Sigmoid colon (tissue), 7 donors: ENCODE results near the gene PRG3. TPM values are rescaled to one million over a fixed set of nuclear protein-coding genes. Genes with fewer than 3 reads are reported as not detected.

ENCODE experiments used
- DNase-seq: peaks from one replicate; pipeline ENCODE4 v3.0.0-alpha.2; 2019
- H3K27ac ChIP-seq, 4 donors: fragments of 200-600 bp; sonication (generic); one replicate each; pipeline ENCODE4 v1.5.1; 2016 to 2019; ENCODE audit warnings: mild to moderate bottlenecking in 1 of 4
- H3K27me3 ChIP-seq, 3 donors: fragments of 200-600 bp; sonication (generic); one replicate each; pipeline ENCODE4 v1.5.1; 2019; ENCODE audit warnings: mild to moderate bottlenecking in 1 of 3
- H3K36me3 ChIP-seq, 4 donors: fragments of 200-600 bp; sonication (generic); one replicate each; pipeline ENCODE4 v1.5.1; 2016 to 2019
- H3K4me1 ChIP-seq, 4 donors: fragments of 200-600 bp; sonication (generic); one replicate each; pipeline ENCODE4 v1.5.1; 2017 to 2019
- H3K4me3 ChIP-seq, 4 donors: fragments of 200-600 bp; sonication (generic); one replicate each; pipeline ENCODE4 v1.5.1; 2017 to 2019; ENCODE audit warnings: mild to moderate bottlenecking in 2 of 4, moderate library complexity in 1 of 4
- H3K9me3 ChIP-seq, 4 donors: fragments of 200-600 bp in 3 of 4; sonication (generic) in 3 of 4; one replicate each; pipeline versions ENCODE4 v1.5.1 to v1.6.1; 2013 to 2019
- EP300 ChIP-seq, 4 donors: sonication (generic); formaldehyde crosslinking; IDR thresholded peaks; one replicate each; pipeline ENCODE4 v1.6.1; 2017; ENCODE audit warnings: antibody characterized with exemption in 4 of 4
- POLR2A ChIP-seq, 2 donors: fragments of 450-650 bp; IDR thresholded peaks; one replicate each; pipeline ENCODE4 v1.6.1; 2016; ENCODE audit warnings: antibody characterized with exemption in 2 of 2, mild to moderate bottlenecking in 2 of 2, moderate library complexity in 2 of 2
- POLR2AphosphoS5 ChIP-seq, 4 donors: sonication (generic); formaldehyde crosslinking; IDR thresholded peaks; one replicate each; pipeline ENCODE4 v1.6.1; 2017; ENCODE audit warnings: antibody characterized with exemption in 4 of 4
- WGBS, 2 donors: extraction: QIAGEN DNeasy Blood & Tissue Kit; methylation state at CpG; one replicate each; pipeline ENCODE4 v1.1.7; 2013; 5-methylcytosine and 5-hydroxymethylcytosine counted together
- intact Hi-C: fragments of 100-400 bp; cut with DNase I; formaldehyde crosslinking; loops from one replicate; pipeline ENCODE4 v1.15.1; 2023
- polyA plus RNA-seq, 3 donors: library from polyadenylated mRNA; stranded (reverse); fragments of 200-250 nt; gene quantifications; one replicate each; pipeline ENCODE4 v1.2.3, GENCODE V29; 2013
- total RNA-seq, 4 donors: library from RNA; depleted of rRNA; stranded (reverse); fragments of >200 nt; gene quantifications; one replicate each; pipeline ENCODE4 v1.1.0, GENCODE V29; 2016
- TF ChIP-seq, protein P1 (sequence below), 4 experiments: fragments of 450-650 bp in 3 of 4; fragments of 200-600 bp in 1 of 4; IDR thresholded peaks; one replicate each; pipeline ENCODE4 v1.5.1; 2016 to 2019; ENCODE audit warnings: antibody characterized with exemption in 4 of 4, mild to moderate bottlenecking in 3 of 4, moderate library complexity in 2 of 4
- donor health status: healthy with polysubstance abuse.
- donor health status: Bipolar disorder and iron deficiency.
- donor health status: healthy.

The PRG3 gene
- total and polyA plus RNA-seq, 7 donors, result not detected

DNA sequence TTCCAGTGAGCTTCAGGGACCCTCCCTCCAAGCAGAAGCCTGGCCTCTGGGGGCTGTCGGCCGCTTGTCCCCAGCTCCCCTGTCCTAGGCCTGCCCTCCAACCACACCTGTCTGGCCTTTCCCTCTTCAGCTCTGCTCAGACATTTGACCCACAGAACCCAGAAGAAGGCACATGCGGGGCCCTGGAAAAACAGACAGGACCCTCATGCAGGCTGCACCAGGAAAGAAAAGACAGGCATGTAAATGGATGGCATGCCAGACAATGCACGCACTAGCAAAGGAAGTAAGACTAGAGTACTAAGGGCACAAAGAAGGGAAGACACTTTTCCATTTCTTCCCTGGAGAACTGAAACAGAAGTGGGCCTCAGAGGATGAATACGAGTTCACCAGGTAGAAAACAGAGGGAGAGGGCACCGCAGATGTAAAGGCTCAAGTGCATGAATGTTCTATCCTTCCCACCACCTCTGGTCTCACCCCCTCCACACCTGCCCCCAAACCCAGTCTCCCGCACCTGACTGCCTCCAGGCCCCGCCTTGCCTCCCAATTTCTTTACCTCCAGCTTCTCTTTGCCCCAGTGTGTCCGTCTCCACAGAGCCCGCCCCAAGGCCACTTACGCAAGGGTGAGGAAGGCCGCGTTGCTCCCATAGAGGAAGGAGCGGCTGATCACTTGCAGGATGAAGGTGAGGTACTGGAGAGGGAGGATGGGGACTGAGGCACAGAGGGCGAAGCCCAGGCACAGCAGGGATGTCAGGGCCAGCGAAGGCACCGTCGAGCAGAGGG is 28.6 kb upstream of the PRG3 start:
- intact Hi-C loops, result no loop called here
- no peak for DNase-seq
- WGBS, 2 donors, result 95 to 96% methylated on average over 18 of the region's 18 CpGs
- Histone ChIP-seq H3K9me3 (no peaks in the 10 kb centered on the region), H3K4me3 (no peak overlapping the region), H3K36me3 (peaks cover 9 to 78% (median 26%) of the 10 kb centered on the region in 4 donors), H3K4me1 (no peaks in the 10 kb centered on the region), H3K27ac (no peak overlapping the region), H3K27me3 (no peaks in the 10 kb centered on the region)
- TF ChIP-seq POLR2A (IDR thresholded peaks at IDR 0.05) (no peak), POLR2AphosphoS5 (IDR thresholded peaks at IDR 0.05) (no peak), EP300 (IDR thresholded peaks at IDR 0.05) (no peak)
- TF ChIP-seq, protein P1, sequence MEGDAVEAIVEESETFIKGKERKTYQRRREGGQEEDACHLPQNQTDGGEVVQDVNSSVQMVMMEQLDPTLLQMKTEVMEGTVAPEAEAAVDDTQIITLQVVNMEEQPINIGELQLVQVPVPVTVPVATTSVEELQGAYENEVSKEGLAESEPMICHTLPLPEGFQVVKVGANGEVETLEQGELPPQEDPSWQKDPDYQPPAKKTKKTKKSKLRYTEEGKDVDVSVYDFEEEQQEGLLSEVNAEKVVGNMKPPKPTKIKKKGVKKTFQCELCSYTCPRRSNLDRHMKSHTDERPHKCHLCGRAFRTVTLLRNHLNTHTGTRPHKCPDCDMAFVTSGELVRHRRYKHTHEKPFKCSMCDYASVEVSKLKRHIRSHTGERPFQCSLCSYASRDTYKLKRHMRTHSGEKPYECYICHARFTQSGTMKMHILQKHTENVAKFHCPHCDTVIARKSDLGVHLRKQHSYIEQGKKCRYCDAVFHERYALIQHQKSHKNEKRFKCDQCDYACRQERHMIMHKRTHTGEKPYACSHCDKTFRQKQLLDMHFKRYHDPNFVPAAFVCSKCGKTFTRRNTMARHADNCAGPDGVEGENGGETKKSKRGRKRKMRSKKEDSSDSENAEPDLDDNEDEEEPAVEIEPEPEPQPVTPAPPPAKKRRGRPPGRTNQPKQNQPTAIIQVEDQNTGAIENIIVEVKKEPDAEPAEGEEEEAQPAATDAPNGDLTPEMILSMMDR (IDR thresholded peaks at IDR 0.05), result no peak

DNA sequence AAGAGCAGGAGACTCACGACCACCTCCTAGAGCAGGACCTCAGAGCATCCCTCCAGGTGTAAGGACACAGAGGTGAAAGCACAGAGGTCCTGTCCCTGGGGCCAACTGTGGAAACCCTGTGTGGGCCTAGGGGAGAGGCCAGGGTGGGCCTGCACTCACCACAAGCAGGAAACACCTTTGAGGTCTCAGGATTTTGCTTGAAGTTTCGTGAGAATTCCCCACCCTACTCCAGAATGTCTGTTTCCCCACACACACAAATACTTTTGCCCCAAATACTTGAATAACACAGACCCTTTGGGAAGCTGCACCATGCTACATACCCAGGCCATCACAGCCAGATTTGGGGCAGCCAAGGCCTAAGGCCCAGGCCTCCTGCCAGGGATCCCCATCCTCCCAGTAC is 27.8 kb upstream of the PRG3 start:
- intact Hi-C loops, result no loop called here
- Histone ChIP-seq H3K27ac (no peak overlapping the region), H3K4me3 (no peak overlapping the region), H3K27me3 (no peaks in the 10 kb centered on the region), H3K9me3 (no peaks in the 10 kb centered on the region), H3K36me3 (peaks cover 5 to 71% (median 25%) of the 10 kb centered on the region in 4 donors), H3K4me1 (no peaks in the 10 kb centered on the region)
- WGBS, 2 donors, result 66 to 77% methylated on average over 2 of the region's 2 CpGs
- no peak for DNase-seq
- no peak for TF ChIP-seq EP300 (IDR thresholded peaks at IDR 0.05)
- TF ChIP-seq, protein P1 (IDR thresholded peaks at IDR 0.05), result no peak
- TF ChIP-seq POLR2AphosphoS5 (IDR thresholded peaks at IDR 0.05), result no peak
- TF ChIP-seq POLR2A (IDR thresholded peaks at IDR 0.05), result no peak

DNA sequence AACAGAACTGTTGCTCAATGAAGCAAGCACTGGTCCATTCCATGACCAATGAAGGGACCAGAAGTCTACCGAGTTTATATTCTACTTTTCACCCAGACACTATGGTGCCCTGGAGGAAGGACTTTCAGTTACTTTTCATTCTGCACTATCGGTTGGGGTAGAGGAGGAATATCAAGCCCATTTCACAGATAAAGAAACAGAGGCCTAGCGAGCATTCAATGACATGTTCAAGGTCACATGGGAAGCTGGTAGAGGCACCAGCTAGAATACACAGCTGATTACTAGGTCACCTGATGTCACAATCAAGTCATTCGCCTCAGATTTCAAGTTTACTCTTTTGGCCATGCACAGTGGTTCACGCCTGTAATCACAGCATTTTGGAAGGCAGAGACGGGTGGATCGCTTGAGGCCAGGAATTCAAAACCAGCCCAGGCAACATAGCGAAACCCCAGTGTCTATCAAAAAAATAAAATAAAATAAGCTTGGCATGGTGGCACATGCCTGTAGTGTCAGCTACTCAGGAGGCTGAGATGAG is 27.1 kb upstream of the PRG3 start:
- no peak overlapping the region for H3K4me3 ChIP-seq
- TF ChIP-seq POLR2A (IDR thresholded peaks at IDR 0.05), result no peak
- no peak for TF ChIP-seq POLR2AphosphoS5 (IDR thresholded peaks at IDR 0.05)
- TF ChIP-seq, protein P1 (IDR thresholded peaks at IDR 0.05), result no peak
- no peak for TF ChIP-seq EP300 (IDR thresholded peaks at IDR 0.05)
- no peaks in the 10 kb centered on the region for H3K4me1 ChIP-seq
- H3K27ac ChIP-seq, result peak overlapping the region in 1 of 4 donors; percentile 37
- intact Hi-C loops, result no loop called here
- H3K9me3 ChIP-seq, result no peaks in the 10 kb centered on the region
- DNase-seq, result no peak
- H3K36me3 ChIP-seq, result peaks cover 5 to 63% (median 23%) of the 10 kb centered on the region in 4 donors
- H3K27me3 ChIP-seq, result no peaks in the 10 kb centered on the region
- 94% methylated on average over 8 of the region's 8 CpGs for WGBS, 2 donors

DNA sequence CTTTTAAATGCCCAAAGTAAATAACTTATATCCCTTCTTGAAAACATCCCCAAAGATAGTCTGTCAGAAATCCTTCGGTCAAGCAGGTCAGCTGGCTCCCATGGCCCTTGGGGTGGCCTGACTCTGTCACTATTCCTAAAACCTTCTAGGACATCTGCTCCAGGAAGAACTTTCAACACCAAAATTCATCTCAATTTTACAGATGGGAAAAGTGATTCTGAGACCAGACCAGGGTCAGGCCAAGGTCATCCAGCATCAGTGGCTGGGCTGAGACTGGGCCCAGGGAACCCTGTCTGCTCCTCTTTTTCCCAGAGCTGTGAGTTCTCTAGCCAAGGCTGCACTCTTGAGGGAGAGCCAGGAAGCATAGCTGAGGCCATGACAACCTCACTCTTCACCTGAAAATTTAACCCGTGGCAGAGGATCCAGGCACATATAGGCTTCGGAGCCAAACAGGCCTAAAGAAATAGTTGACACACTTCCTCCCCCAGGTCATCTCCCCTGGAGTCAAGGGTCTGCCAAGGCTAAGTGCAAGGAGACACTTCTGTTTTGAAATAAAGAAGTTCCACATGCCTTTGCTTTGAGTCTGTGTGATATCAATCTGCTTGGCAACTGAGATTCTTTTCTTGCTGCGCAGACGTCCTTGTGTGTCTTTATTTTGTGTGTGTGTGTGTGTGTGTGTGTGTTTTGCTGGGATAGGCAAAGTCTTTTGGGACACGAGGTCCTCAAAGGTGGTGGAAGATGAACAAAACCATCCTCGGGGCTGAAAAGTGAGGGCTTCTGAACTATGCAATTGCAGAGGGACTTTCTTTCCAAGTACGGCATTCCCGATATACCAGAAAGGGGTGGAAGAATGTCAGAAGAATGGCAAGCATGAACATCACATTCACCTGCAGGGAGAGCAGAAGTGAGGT is 26.3 kb upstream of the PRG3 start:
- WGBS, 2 donors, result 87% methylated on average over 9 of the region's 9 CpGs
- intact Hi-C loops, result no loop called here
- Histone ChIP-seq H3K27ac (peak overlapping the region in 2 of 4 donors; percentile 1 to 37), H3K9me3 (no peaks in the 10 kb centered on the region), H3K4me1 (no peaks in the 10 kb centered on the region), H3K27me3 (no peaks in the 10 kb centered on the region), H3K4me3 (no peak overlapping the region), H3K36me3 (peaks cover 5 to 58% (median 23%) of the 10 kb centered on the region in 4 donors)
- DNase-seq, result no peak
- TF ChIP-seq EP300 (IDR thresholded peaks at IDR 0.05) (no peak), POLR2A (IDR thresholded peaks at IDR 0.05) (no peak), POLR2AphosphoS5 (IDR thresholded peaks at IDR 0.05) (no peak)
- TF ChIP-seq, protein P1 (IDR thresholded peaks at IDR 0.05), result no peak
